Mesodermal cell (in vitro differentiated cells): ENCODE measurements around the gene CAMKV.

Experiments
- H3K27ac ChIP-seq: 2 replicates; pipeline ENCODE4 v1.7.0; 2013; ENCODE audit warnings: mild to moderate bottlenecking, low read depth, low read length, moderate library complexity; ENCODE audit not compliant: severe bottlenecking
- H3K36me3 ChIP-seq: 2 replicates; pipeline ENCODE4 v1.7.1; 2013; ENCODE audit warnings: mild to moderate bottlenecking, low read length, moderate library complexity; ENCODE audit not compliant: control insufficient read depth, insufficient read depth
- H3K4me1 ChIP-seq: one replicate; pipeline ENCODE4 v1.7.1; 2013; ENCODE audit warnings: mild to moderate bottlenecking, low read length; ENCODE audit not compliant: insufficient read depth, control insufficient read depth, poor library complexity, severe bottlenecking
- H3K4me3 ChIP-seq: 2 replicates; pipeline ENCODE4 v1.7.0; 2013; ENCODE audit warnings: low read length, control low read depth, mild to moderate bottlenecking; ENCODE audit not compliant: insufficient read depth, poor library complexity, severe bottlenecking; ENCODE audit errors: extremely low read depth
- H3K9me3 ChIP-seq: 2 replicates; pipeline ENCODE4 v1.7.1; 2013; ENCODE audit warnings: mild to moderate bottlenecking, low read length, moderate library complexity; ENCODE audit not compliant: control insufficient read depth
- WGBS, 2 experiments: methylation state at CpG; one replicate each; pipeline ENCODE4 v1.1.5; 2013; ENCODE audit warnings: missing lambda C conversion rate in 2 of 2; ENCODE audit not compliant: insufficient coverage in 2 of 2; 5-methylcytosine and 5-hydroxymethylcytosine counted together

Gene CAMKV

GRCh38 chr3:49871531-49872153 lies 1.9 kb upstream of the CAMKV start:
- Histone ChIP-seq H3K9me3 (no peaks in the 10 kb centered on the region), H3K27ac (peak overlapping the region; percentile 67), H3K4me3 (no peak overlapping the region), H3K4me1 (peaks cover 17% of the 10 kb centered on the region), H3K36me3 (no peaks in the 10 kb centered on the region)
- 89 to 91% methylated on average over 10 of the region's 10 CpGs for WGBS, 2 experiments

GRCh38 chr3:49868862-49869466 lies 742 bp downstream of the CAMKV start:
- Histone ChIP-seq H3K4me3 (peak overlapping the region; percentile 37), H3K36me3 (no peaks in the 10 kb centered on the region), H3K9me3 (no peaks in the 10 kb centered on the region), H3K27ac (no peak overlapping the region), H3K4me1 (peaks cover 17% of the 10 kb centered on the region)
- 1 to 4% methylated on average over 12 to 23 of the region's 23 CpGs for WGBS, 2 experiments

- 26 to 29% methylated on average over 4 to 5 of the region's 7 CpGs for WGBS, 2 experiments
- Histone ChIP-seq H3K4me1 (peaks cover 17% of the 10 kb centered on the region), H3K27ac (no peak overlapping the region), H3K4me3 (no peak overlapping the region), H3K9me3 (no peaks in the 10 kb centered on the region), H3K36me3 (no peaks in the 10 kb centered on the region)
Measured at GRCh38 chr3:49867871-49868321, 1.8 kb downstream of the CAMKV start.

- Histone ChIP-seq H3K9me3 (no peaks in the 10 kb centered on the region), H3K4me3 (no peak overlapping the region), H3K4me1 (peaks cover 15% of the 10 kb centered on the region), H3K36me3 (no peaks in the 10 kb centered on the region), H3K27ac (no peak overlapping the region)
- 83% methylated on average over 1 of the region's 1 CpG; no CpG with 5 or more reads in 1 of the 2 experiments for WGBS, 2 experiments
Measured at GRCh38 chr3:49867400-49867799, 2.3 kb downstream of the CAMKV start.

GRCh38 chr3:49865198-49865784 lies 4.4 kb downstream of the CAMKV start:
- Histone ChIP-seq H3K36me3 (no peaks in the 10 kb centered on the region), H3K4me1 (peaks cover 5% of the 10 kb centered on the region), H3K4me3 (no peak overlapping the region), H3K9me3 (no peaks in the 10 kb centered on the region), H3K27ac (no peak overlapping the region)
- WGBS, 2 experiments, result 88 to 94% methylated on average over 4 to 7 of the region's 7 CpGs

- H3K27ac ChIP-seq, result no peak overlapping the region
- peaks cover 5% of the 10 kb centered on the region for H3K4me1 ChIP-seq
- H3K36me3 ChIP-seq, result no peaks in the 10 kb centered on the region
- H3K9me3 ChIP-seq, result no peaks in the 10 kb centered on the region
- WGBS, 2 experiments, result 81 to 86% methylated on average over 5 of the region's 5 CpGs
- H3K4me3 ChIP-seq, result no peak overlapping the region
Measured at GRCh38 chr3:49864505-49864904, 5.2 kb downstream of the CAMKV start.

- no peaks in the 10 kb centered on the region for H3K36me3 ChIP-seq
- WGBS, 2 experiments, result 89 to 98% methylated on average over 9 to 11 of the region's 12 CpGs
Measured at GRCh38 chr3:49859576-49860305, 10.0 kb downstream of the CAMKV start.

GRCh38 chr3:49856181-49857005 lies 13.3 kb downstream of the CAMKV start, which contains the start of gene TRAIP:
TSS of gene TRAIP (minus strand) at chr3:49856564. CDS start at chr3:49856453, 111 bp downstream.
- Histone ChIP-seq H3K27ac (no peak within 1 kb of the TSS), H3K9me3 (no peaks in the 10 kb centered on the region), H3K4me3 (peak within 1 kb of the TSS; percentile 89), H3K4me1 (peaks cover 5% of the 10 kb centered on the region), H3K36me3 (no peaks in the 10 kb centered on the region)
- 4 to 6% methylated on average over 47 to 51 of the region's 52 CpGs for WGBS, 2 experiments

More at GRCh38 chr3:49859576-49860305, 10.0 kb downstream of the CAMKV start:
- H3K27ac ChIP-seq, result no peak overlapping the region
- H3K4me1 ChIP-seq, result peaks cover 5% of the 10 kb centered on the region
- no peak overlapping the region for H3K4me3 ChIP-seq
- no peaks in the 10 kb centered on the region for H3K9me3 ChIP-seq

GRCh38 chr3:49855662-49856061 lies 14.0 kb downstream of the CAMKV start:
- Histone ChIP-seq H3K36me3 (no peaks in the 10 kb centered on the region), H3K4me3 (peak overlapping the region; percentile 89), H3K9me3 (no peaks in the 10 kb centered on the region), H3K4me1 (peaks cover 5% of the 10 kb centered on the region), H3K27ac (no peak overlapping the region)
- WGBS, 2 experiments, result 69 to 77% methylated on average over 3 to 4 of the region's 5 CpGs

GRCh38 chr3:49845694-49846093 lies 24.0 kb downstream of the CAMKV start:
- WGBS, 2 experiments, result 73 to 91% methylated on average over 1 to 2 of the region's 3 CpGs
- H3K36me3 ChIP-seq, result peaks cover 47% of the 10 kb centered on the region
- H3K4me3 ChIP-seq, result no peak overlapping the region
- no peaks in the 10 kb centered on the region for H3K9me3 ChIP-seq
- H3K4me1 ChIP-seq, result no peaks in the 10 kb centered on the region
- H3K27ac ChIP-seq, result no peak overlapping the region
